ENCODE data around the gene TTLL7.

TTLL7 gene

GRCh38 chr1:83964153-83964552 is 34.8 kb downstream of the TTLL7 start:
- no peak for TF ChIP-seq CTCF (conservative IDR thresholded peaks at IDR 0.05; ENCODE audit: control insufficient read depth, insufficient read depth, low read depth, low read length)
- no peak overlapping the region for H3K4me3 ChIP-seq (ENCODE audit: control insufficient read depth, low read depth, low read length)
- DNase-seq (ENCODE audit: low read depth) = no peak

- H3K4me3 ChIP-seq (ENCODE audit: control insufficient read depth, low read depth, low read length) = no peak overlapping the region
- TF ChIP-seq CTCF (conservative IDR thresholded peaks at IDR 0.05; ENCODE audit: control insufficient read depth, insufficient read depth, low read depth, low read length) = no peak
- DNase-seq (ENCODE audit: low read depth) = peak; percentile 18
Observed at GRCh38 chr1:83961571-83962295, 37.2 kb downstream of the TTLL7 start.

- TF ChIP-seq CTCF (conservative IDR thresholded peaks at IDR 0.05; ENCODE audit: control insufficient read depth, insufficient read depth, low read depth, low read length) = no peak
- no peak for DNase-seq (ENCODE audit: low read depth)
- no peak overlapping the region for H3K4me3 ChIP-seq (ENCODE audit: control insufficient read depth, low read depth, low read length)
Observed at GRCh38 chr1:83960669-83961277, 38.2 kb downstream of the TTLL7 start.

GRCh38 chr1:83959824-83960498 is 39.0 kb downstream of the TTLL7 start:
- H3K4me3 ChIP-seq (ENCODE audit: control insufficient read depth, low read depth, low read length) = no peak overlapping the region
- peak; percentile 80 for DNase-seq (ENCODE audit: low read depth)
- TF ChIP-seq CTCF (conservative IDR thresholded peaks at IDR 0.05; ENCODE audit: control insufficient read depth, insufficient read depth, low read depth, low read length) = no peak

- no peak overlapping the region for H3K4me3 ChIP-seq (ENCODE audit: control insufficient read depth, low read depth, low read length)
- DNase-seq (ENCODE audit: low read depth) = no peak
- TF ChIP-seq CTCF (conservative IDR thresholded peaks at IDR 0.05; ENCODE audit: control insufficient read depth, insufficient read depth, low read depth, low read length) = no peak
Observed at GRCh38 chr1:83958704-83959103, 40.2 kb downstream of the TTLL7 start.

GRCh38 chr1:83954166-83954823 is 44.6 kb downstream of the TTLL7 start:
- no peak for DNase-seq (ENCODE audit: low read depth)
- no peak overlapping the region for H3K4me3 ChIP-seq (ENCODE audit: control insufficient read depth, low read depth, low read length)
- TF ChIP-seq CTCF (conservative IDR thresholded peaks at IDR 0.05; ENCODE audit: control insufficient read depth, insufficient read depth, low read depth, low read length) = no peak
